GM19238 (cell line): ENCODE data around the gene ST6GALNAC3.
"Not testable (repeated sequence)": the region's sequence is repeated elsewhere in the genome, so short reads cannot be mapped to it uniquely, and the experiment has no call there.

Experiments
- DNase-seq: peaks from one replicate; pipeline ENCODE4 v3.0.0; 2011; ENCODE audit warnings: low spot score; ENCODE audit not compliant: insufficient read length

ST6GALNAC3 gene

GRCh38 chr1:76622774-76623528 is 548.4 kb downstream of the ST6GALNAC3 start:
- DNase-seq = no peak

- DNase-seq = no peak
These were observed 551.5 kb downstream of the ST6GALNAC3 start for GRCh38 chr1:76625886-76626678.

- no peak for DNase-seq
These were observed 553.0 kb downstream of the ST6GALNAC3 start for GRCh38 chr1:76627498-76627897.

- DNase-seq = no peak
These were observed 553.4 kb downstream of the ST6GALNAC3 start for GRCh38 chr1:76627901-76628300.

- no peak for DNase-seq
These were observed 557.6 kb downstream of the ST6GALNAC3 start for GRCh38 chr1:76632136-76632535.

- no peak for DNase-seq
These were observed 561.2 kb downstream of the ST6GALNAC3 start for GRCh38 chr1:76635784-76636183.

- no peak for DNase-seq
These were observed 564.6 kb downstream of the ST6GALNAC3 start for GRCh38 chr1:76639181-76639580.

- DNase-seq = no peak
These were observed 565.5 kb downstream of the ST6GALNAC3 start for GRCh38 chr1:76640092-76640491.

GRCh38 chr1:76640723-76641122 is 566.2 kb downstream of the ST6GALNAC3 start:
- DNase-seq = no peak

GRCh38 chr1:76644139-76644538 is 569.6 kb downstream of the ST6GALNAC3 start:
- no peak for DNase-seq

- not testable (repeated sequence) for DNase-seq
These were observed 578.3 kb downstream of the ST6GALNAC3 start for GRCh38 chr1:76652860-76653259.

- DNase-seq = no peak
These were observed 583.1 kb downstream of the ST6GALNAC3 start for GRCh38 chr1:76657623-76658022.

- no peak for DNase-seq
These were observed 584.8 kb downstream of the ST6GALNAC3 start for GRCh38 chr1:76659171-76659940.

- no peak for DNase-seq
These were observed 587.0 kb downstream of the ST6GALNAC3 start for GRCh38 chr1:76661531-76661930.

GRCh38 chr1:76666499-76666898 is 592.0 kb downstream of the ST6GALNAC3 start:
- no peak for DNase-seq

GRCh38 chr1:76668046-76668445 is 593.5 kb downstream of the ST6GALNAC3 start:
- peak; percentile 2 for DNase-seq

GRCh38 chr1:76669131-76669530 is 594.6 kb downstream of the ST6GALNAC3 start:
- DNase-seq = no peak

- DNase-seq = no peak
These were observed 595.2 kb downstream of the ST6GALNAC3 start for GRCh38 chr1:76669624-76670315.

GRCh38 chr1:76674689-76675210 is 600.2 kb downstream of the ST6GALNAC3 start:
- no peak for DNase-seq

GRCh38 chr1:76677416-76678405 is 603.2 kb downstream of the ST6GALNAC3 start:
- DNase-seq = no peak
